ENCODE results near the gene IFNB1. TPM values are rescaled to one million over a fixed set of nuclear protein-coding genes. Genes with fewer than 3 reads are reported as not detected.

The IFNB1 gene
- total RNA-seq: not detected
- polyA plus RNA-seq: not detected
- long read RNA-seq, donor 1: 0 reads
- long read RNA-seq, donor 2: 0 reads

DNA sequence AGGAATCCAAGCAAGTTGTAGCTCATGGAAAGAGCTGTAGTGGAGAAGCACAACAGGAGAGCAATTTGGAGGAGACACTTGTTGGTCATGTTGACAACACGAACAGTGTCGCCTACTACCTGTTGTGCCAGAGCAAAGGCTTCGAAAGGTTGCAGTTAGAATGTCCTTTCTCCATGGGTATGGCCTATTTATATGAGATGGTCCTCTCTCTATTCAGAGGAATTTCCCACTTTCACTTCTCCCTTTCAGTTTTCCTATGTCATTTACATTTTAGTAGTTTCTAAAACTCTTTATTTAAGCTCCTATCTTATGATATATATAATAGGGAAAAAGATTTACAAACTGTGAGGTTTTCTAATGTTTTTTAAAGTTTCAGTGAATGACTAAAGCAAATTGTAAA is at the start of gene IFNB1:
Gene IFNB1 (minus strand): TSS at position 162 of the 400 bp plus-strand sequence. CDS start 73 bp downstream, at position 89.
- DNase-seq (no peak), ATAC-seq (no peak)
- intact Hi-C loops (cut with DNase I): no loop called here
- Histone ChIP-seq H3K27me3 (ENCODE audit: insufficient read depth in 3 of 3, low read length in 2 of 3) (no peaks in the 10 kb centered on the region), H3K9me3 (no peaks in the 10 kb centered on the region), H3K27ac (no peak within 1 kb of the TSS), H3K36me3 (ENCODE audit: insufficient read depth in 1 of 2, low read depth in 1 of 2) (no peaks in the 10 kb centered on the region), H3K4me1 (no peaks in the 10 kb centered on the region), H3K4me3 (no peak within 1 kb of the TSS)
- TF ChIP-seq, protein P1, sequence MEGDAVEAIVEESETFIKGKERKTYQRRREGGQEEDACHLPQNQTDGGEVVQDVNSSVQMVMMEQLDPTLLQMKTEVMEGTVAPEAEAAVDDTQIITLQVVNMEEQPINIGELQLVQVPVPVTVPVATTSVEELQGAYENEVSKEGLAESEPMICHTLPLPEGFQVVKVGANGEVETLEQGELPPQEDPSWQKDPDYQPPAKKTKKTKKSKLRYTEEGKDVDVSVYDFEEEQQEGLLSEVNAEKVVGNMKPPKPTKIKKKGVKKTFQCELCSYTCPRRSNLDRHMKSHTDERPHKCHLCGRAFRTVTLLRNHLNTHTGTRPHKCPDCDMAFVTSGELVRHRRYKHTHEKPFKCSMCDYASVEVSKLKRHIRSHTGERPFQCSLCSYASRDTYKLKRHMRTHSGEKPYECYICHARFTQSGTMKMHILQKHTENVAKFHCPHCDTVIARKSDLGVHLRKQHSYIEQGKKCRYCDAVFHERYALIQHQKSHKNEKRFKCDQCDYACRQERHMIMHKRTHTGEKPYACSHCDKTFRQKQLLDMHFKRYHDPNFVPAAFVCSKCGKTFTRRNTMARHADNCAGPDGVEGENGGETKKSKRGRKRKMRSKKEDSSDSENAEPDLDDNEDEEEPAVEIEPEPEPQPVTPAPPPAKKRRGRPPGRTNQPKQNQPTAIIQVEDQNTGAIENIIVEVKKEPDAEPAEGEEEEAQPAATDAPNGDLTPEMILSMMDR (IDR thresholded peaks at IDR 0.05): no peak
- 92 to 94% (median 93%) methylated on average over 3 of the region's 3 CpGs for WGBS, 3 donors

DNA sequence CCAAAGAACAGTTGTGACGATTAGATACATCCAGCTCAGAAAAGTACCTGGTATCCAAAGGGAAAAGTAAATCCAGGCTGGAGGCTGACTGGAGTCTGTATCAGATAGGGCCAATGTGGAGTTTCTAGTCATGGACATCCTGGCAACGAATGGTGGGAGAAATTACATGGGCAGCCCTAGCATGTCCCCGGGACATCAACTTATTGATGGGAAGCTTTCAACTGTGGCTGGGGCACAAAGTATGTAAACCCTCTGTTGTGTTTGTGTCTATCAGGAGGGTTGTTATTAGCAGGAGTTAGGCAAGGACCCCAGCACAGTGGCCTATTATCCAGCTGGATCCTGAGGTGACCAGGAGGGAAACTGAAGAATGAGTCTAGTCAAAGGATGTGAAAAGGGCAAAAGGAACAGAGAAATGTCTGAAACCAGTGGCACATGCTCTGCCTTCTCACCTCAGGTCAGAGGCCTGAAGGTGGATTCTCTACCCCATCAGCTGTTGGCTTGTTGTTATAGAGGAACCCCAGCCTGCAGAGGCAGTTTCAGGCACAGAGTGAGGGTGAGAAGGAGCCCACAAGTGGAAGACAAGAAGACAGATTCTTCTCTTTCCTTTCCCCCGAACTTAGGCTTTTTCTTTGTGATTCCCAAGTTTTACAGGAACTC is 44.0 kb upstream of the IFNB1 start:
- ATAC-seq (no peak), DNase-seq (no peak)
- Histone ChIP-seq H3K4me3 (no peak overlapping the region), H3K36me3 (ENCODE audit: insufficient read depth in 1 of 2, low read depth in 1 of 2) (no peaks in the 10 kb centered on the region), H3K27ac (no peak overlapping the region), H3K9me3 (no peaks in the 10 kb centered on the region), H3K4me1 (no peaks in the 10 kb centered on the region), H3K27me3 (ENCODE audit: insufficient read depth in 3 of 3, low read length in 2 of 3) (no peaks in the 10 kb centered on the region)
- intact Hi-C loops (cut with DNase I): no loop called here
- TF ChIP-seq, protein P1 (IDR thresholded peaks at IDR 0.05): no peak
- 75 to 91% (median 86%) methylated on average over 4 of the region's 4 CpGs for WGBS, 3 donors

DNA sequence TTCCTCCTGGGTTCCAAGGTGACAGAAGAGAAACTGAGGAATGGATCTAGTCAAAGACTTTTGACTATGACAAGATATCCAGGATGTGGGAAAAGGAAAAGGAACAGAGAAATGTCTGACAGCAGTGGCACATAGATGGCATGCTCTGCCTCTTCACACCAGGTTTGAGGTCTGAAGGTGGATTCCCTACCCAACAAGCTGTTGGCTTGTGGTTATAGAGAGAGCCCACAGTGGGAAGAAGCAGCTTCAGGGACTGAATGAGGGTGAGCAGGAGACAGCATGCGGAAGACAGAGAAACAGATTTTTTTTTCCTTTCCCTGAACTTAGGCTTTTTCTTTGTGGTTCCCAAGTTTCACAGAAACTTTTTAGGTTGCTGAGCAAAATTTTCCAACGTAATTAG is 43.3 kb upstream of the IFNB1 start:
- H3K4me3 ChIP-seq: no peak overlapping the region
- intact Hi-C loops (cut with DNase I): no loop called here
- no peaks in the 10 kb centered on the region for H3K36me3 ChIP-seq (ENCODE audit: insufficient read depth in 1 of 2, low read depth in 1 of 2)
- TF ChIP-seq, protein P1 (IDR thresholded peaks at IDR 0.05): no peak
- ATAC-seq: no peak
- DNase-seq: no peak
- no peak overlapping the region for H3K27ac ChIP-seq
- H3K4me1 ChIP-seq: no peaks in the 10 kb centered on the region
- no peaks in the 10 kb centered on the region for H3K9me3 ChIP-seq
- 91 to 93% (median 91%) methylated on average over 2 of the region's 2 CpGs for WGBS, 3 donors
- H3K27me3 ChIP-seq (ENCODE audit: insufficient read depth in 3 of 3, low read length in 2 of 3): no peaks in the 10 kb centered on the region

DNA sequence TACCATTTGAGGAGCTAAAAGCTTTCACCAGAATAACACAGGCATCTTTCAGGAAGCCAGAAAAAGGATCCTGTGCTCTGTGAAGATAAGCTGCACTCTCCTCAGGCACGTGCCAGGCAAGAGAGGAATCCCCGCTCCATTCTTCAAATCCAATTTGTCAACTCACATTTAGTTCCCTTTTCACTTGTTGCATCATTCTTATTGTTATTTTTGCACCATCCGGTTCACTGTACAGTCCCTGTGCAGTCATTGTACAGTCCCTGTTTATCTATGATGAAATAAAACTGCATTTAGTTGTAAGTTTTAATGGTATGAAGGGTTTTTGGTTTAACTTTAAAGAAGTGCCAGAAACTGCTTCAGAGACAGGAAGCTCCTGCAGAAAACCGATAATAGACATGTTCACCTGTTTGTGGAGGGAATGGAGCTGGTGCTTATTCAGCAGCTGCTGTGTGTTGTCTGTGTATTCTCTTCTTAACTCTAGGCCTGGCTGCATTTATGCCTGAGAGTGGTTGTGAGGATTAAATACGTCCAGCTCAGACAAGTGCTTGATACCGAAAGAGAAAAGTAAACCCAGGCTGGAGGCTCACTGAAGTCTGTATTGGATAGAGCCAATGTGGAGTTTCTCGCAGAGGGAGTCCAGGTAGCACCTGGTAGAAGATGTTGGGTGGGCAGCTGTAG is 41.5 kb upstream of the IFNB1 start:
- 66 to 77% (median 69%) methylated on average over 7 of the region's 7 CpGs for WGBS, 3 donors
- TF ChIP-seq, protein P1 (IDR thresholded peaks at IDR 0.05): no peak
- intact Hi-C loops (cut with DNase I): loop anchor here (10.0 kb wide), 3 partner anchors 144 to 764 kb away; partner anchors contain the start of gene MLLT3 (in 1 of the 2)
- Histone ChIP-seq H3K27ac (no peak overlapping the region), H3K4me1 (no peaks in the 10 kb centered on the region), H3K9me3 (no peaks in the 10 kb centered on the region), H3K4me3 (no peak overlapping the region), H3K36me3 (ENCODE audit: insufficient read depth in 1 of 2, low read depth in 1 of 2) (no peaks in the 10 kb centered on the region), H3K27me3 (ENCODE audit: insufficient read depth in 3 of 3, low read length in 2 of 3) (no peaks in the 10 kb centered on the region)
- ATAC-seq (no peak), DNase-seq (no peak)

Measured in psoas muscle (tissue), 8 donors.